HEK293 (cell line): ENCODE measurements around the gene TLNRD1.

Experiments
- CTCF ChIA-PET: fragments of 350-600 bp; formaldehyde crosslinking; extraction: SDS; loops from one replicate; lab custom pipeline; 2021; ENCODE audit warnings: antibody characterized with exemption; lab: Yijun Ruan, JAX
- POLR2A ChIA-PET: fragments of 300-600 bp; formaldehyde crosslinking; extraction: SDS; loops from one replicate; lab custom pipeline; 2020; ENCODE audit warnings: antibody characterized with exemption, inconsistent platforms; lab: Yijun Ruan, JAX
- H3K27ac ChIP-seq: fragments of 200-500 bp; sonication (Bioruptor generic); 2 replicates; pipeline ENCODE4 v1.5.1; 2014; ENCODE audit warnings: low read depth, low read length, control low read depth, inconsistent platforms; ENCODE audit errors: extremely low read depth
- H3K36me3 ChIP-seq, 2 experiments: fragments of 200-500 bp in 1 of 2; sonication (Bioruptor generic) in 1 of 2; 1 replicate in 1 of 2; 2 replicates in 1 of 2; pipeline ENCODE4 v1.5.1; 2014 to 2017; ENCODE audit warnings: inconsistent platforms in 2 of 2, low read length in 2 of 2; ENCODE audit not compliant: control insufficient read depth in 2 of 2, insufficient read depth in 1 of 2
- H3K4me1 ChIP-seq: fragments of 200-500 bp; sonication (Bioruptor generic); 2 replicates; pipeline ENCODE4 v1.5.1; 2014; ENCODE audit warnings: mild to moderate bottlenecking, low read length, inconsistent platforms; ENCODE audit not compliant: control insufficient read depth, insufficient read depth
- H3K4me3 ChIP-seq: 2 replicates; pipeline ENCODE4 v1.5.1; 2011; ENCODE audit warnings: low read depth, mild to moderate bottlenecking, control low read depth, low read length, moderate library complexity
- H3K9me3 ChIP-seq: fragments of 200-500 bp; sonication (Bioruptor generic); 2 replicates; pipeline ENCODE4 v1.5.1; 2014; ENCODE audit warnings: low read depth, low read length, inconsistent platforms; ENCODE audit not compliant: control insufficient read depth, insufficient read depth
- HOXC10 ChIP-seq: sonication (generic); formaldehyde crosslinking; IDR thresholded peaks from 2 replicates; pipeline ENCODE4 v1.8.1; 2023; ENCODE audit warnings: mild to moderate bottlenecking, missing genetic modification reagents
- REST ChIP-seq: fragments of 450-650 bp; formaldehyde crosslinking; IDR thresholded peaks from 2 replicates; pipeline ENCODE4 v1.5.1; 2016; ENCODE audit warnings: missing biosample characterization, missing genetic modification characterization
- YY1 ChIP-seq: fragments of 450-650 bp; formaldehyde crosslinking; IDR thresholded peaks from 2 replicates; pipeline ENCODE4 v1.5.1; 2018; ENCODE audit warnings: missing biosample characterization, missing genetic modification characterization
- ZBTB8A ChIP-seq: fragments of 450-650 bp; formaldehyde crosslinking; IDR thresholded peaks from 2 replicates; pipeline ENCODE4 v1.5.1; 2016; ENCODE audit warnings: missing biosample characterization, missing genetic modification characterization
- ZNF16 ChIP-seq: fragments of 450-650 bp; formaldehyde crosslinking; IDR thresholded peaks from 2 replicates; pipeline ENCODE4 v1.5.1; 2016; ENCODE audit warnings: low read depth, missing biosample characterization, missing genetic modification characterization
- ZNF202 ChIP-seq: fragments of 450-650 bp; formaldehyde crosslinking; IDR thresholded peaks from 2 replicates; pipeline ENCODE4 v1.5.1; 2016; ENCODE audit warnings: missing biosample characterization, missing genetic modification characterization, borderline replicate concordance
- ZNF223 ChIP-seq: fragments of 450-650 bp; formaldehyde crosslinking; IDR thresholded peaks from 2 replicates; pipeline ENCODE4 v1.5.1; 2016; ENCODE audit warnings: missing biosample characterization, missing genetic modification characterization
- ZNF24 ChIP-seq: fragments of 450-650 bp; formaldehyde crosslinking; IDR thresholded peaks from 2 replicates; pipeline ENCODE4 v1.5.1; 2016; ENCODE audit warnings: missing biosample characterization, missing genetic modification characterization
- ZNF266 ChIP-seq: fragments of 450-650 bp; formaldehyde crosslinking; IDR thresholded peaks from 2 replicates; pipeline ENCODE4 v1.5.1; 2016; ENCODE audit warnings: missing biosample characterization, missing genetic modification characterization, low read depth
- ZNF280D ChIP-seq: fragments of 450-650 bp; formaldehyde crosslinking; IDR thresholded peaks from 2 replicates; pipeline ENCODE4 v1.5.1; 2016; ENCODE audit warnings: missing biosample characterization, missing genetic modification characterization
- ZNF292 ChIP-seq: fragments of 450-650 bp; formaldehyde crosslinking; IDR thresholded peaks from 2 replicates; pipeline ENCODE4 v1.5.1; 2016; ENCODE audit warnings: low read depth, missing biosample characterization, missing genetic modification characterization, borderline replicate concordance
- ZNF394 ChIP-seq: fragments of 450-650 bp; formaldehyde crosslinking; IDR thresholded peaks from 2 replicates; pipeline ENCODE4 v1.5.1; 2016; ENCODE audit warnings: missing biosample characterization, missing genetic modification characterization, mild to moderate bottlenecking, moderate library complexity, borderline replicate concordance
- ZNF404 ChIP-seq: fragments of 450-650 bp; formaldehyde crosslinking; IDR thresholded peaks from 2 replicates; pipeline ENCODE4 v1.5.1; 2017; ENCODE audit warnings: missing biosample characterization, missing genetic modification characterization
- ZNF501 ChIP-seq: fragments of 450-650 bp; formaldehyde crosslinking; IDR thresholded peaks from 2 replicates; pipeline ENCODE4 v1.5.1; 2016; ENCODE audit warnings: missing biosample characterization, missing genetic modification characterization
- ZNF510 ChIP-seq: fragments of 450-650 bp; formaldehyde crosslinking; IDR thresholded peaks from 2 replicates; pipeline ENCODE4 v1.5.1; 2018; ENCODE audit warnings: mild to moderate bottlenecking, missing genetic modification characterization, missing biosample characterization; ENCODE audit not compliant: insufficient replicate concordance
- ZNF518A ChIP-seq: fragments of 450-650 bp; formaldehyde crosslinking; conservative IDR thresholded peaks from 2 replicates; pipeline ENCODE4 v1.5.1; 2016; ENCODE audit warnings: low read depth, missing biosample characterization, missing genetic modification characterization
- ZNF529 ChIP-seq: fragments of 450-650 bp; formaldehyde crosslinking; IDR thresholded peaks from 2 replicates; pipeline ENCODE4 v1.5.1; 2017; ENCODE audit warnings: missing genetic modification characterization, missing biosample characterization; ENCODE audit not compliant: insufficient replicate concordance
- ZNF530 ChIP-seq: fragments of 450-650 bp; formaldehyde crosslinking; IDR thresholded peaks from 2 replicates; pipeline ENCODE4 v1.5.1; 2016; ENCODE audit warnings: low read depth, missing biosample characterization, missing genetic modification characterization
- ZNF558 ChIP-seq: fragments of 450-650 bp; formaldehyde crosslinking; IDR thresholded peaks from 2 replicates; pipeline ENCODE4 v1.5.1; 2016; ENCODE audit warnings: missing biosample characterization, missing genetic modification characterization
- ZNF580 ChIP-seq: fragments of 450-650 bp; formaldehyde crosslinking; IDR thresholded peaks from 2 replicates; pipeline ENCODE4 v1.5.1; 2016; ENCODE audit warnings: missing biosample characterization, missing genetic modification characterization
- ZNF623 ChIP-seq: fragments of 450-650 bp; formaldehyde crosslinking; IDR thresholded peaks from 2 replicates; pipeline ENCODE4 v1.5.1; 2016; ENCODE audit warnings: missing biosample characterization, missing genetic modification characterization
- ZNF626 ChIP-seq: fragments of 450-650 bp; sonication (Bioruptor Pico); formaldehyde crosslinking; IDR thresholded peaks from 2 replicates; pipeline ENCODE4 v1.5.1; 2018; ENCODE audit warnings: missing biosample characterization, missing genetic modification characterization, inconsistent platforms
- ZNF629 ChIP-seq: fragments of 450-650 bp; formaldehyde crosslinking; IDR thresholded peaks from 2 replicates; pipeline ENCODE4 v1.5.1; 2017; ENCODE audit warnings: missing biosample characterization, missing genetic modification characterization
- ZNF664 ChIP-seq: fragments of 450-650 bp; formaldehyde crosslinking; IDR thresholded peaks from 2 replicates; pipeline ENCODE4 v1.5.1; 2016; ENCODE audit warnings: missing biosample characterization, missing genetic modification characterization
- ZNF791 ChIP-seq: fragments of 450-650 bp; formaldehyde crosslinking; IDR thresholded peaks from 2 replicates; pipeline ENCODE4 v1.5.1; 2016; ENCODE audit warnings: missing biosample characterization, missing genetic modification characterization
- ZSCAN23 ChIP-seq: fragments of 450-650 bp; formaldehyde crosslinking; IDR thresholded peaks from 2 replicates; pipeline ENCODE4 v1.5.1; 2016; ENCODE audit warnings: missing biosample characterization, missing genetic modification characterization
- ZSCAN30 ChIP-seq: fragments of 450-650 bp; IDR thresholded peaks from 2 replicates; pipeline ENCODE4 v1.5.1; 2018; ENCODE audit warnings: missing biosample characterization, mild to moderate bottlenecking, missing genetic modification characterization, moderate library complexity
- ZXDB ChIP-seq: fragments of 450-650 bp; formaldehyde crosslinking; IDR thresholded peaks from 2 replicates; pipeline ENCODE4 v1.5.1; 2016; ENCODE audit warnings: missing biosample characterization, missing genetic modification characterization

The TLNRD1 gene

GRCh38 chr15:81040757-81041156 is 40.0 kb downstream of the TLNRD1 start:
- no peaks in the 10 kb centered on the region for H3K36me3 ChIP-seq
- CTCF ChIA-PET = interaction anchor here (1.1 kb wide), 1 partner anchor 225 kb away, joined by 3 read pairs; no protein-coding TSS in a partner anchor
- no peak overlapping the region for H3K27ac ChIP-seq
- H3K4me3 ChIP-seq = no peak overlapping the region
- no peaks in the 10 kb centered on the region for H3K9me3 ChIP-seq
- POLR2A ChIA-PET = no interaction called here
- no peaks in the 10 kb centered on the region for H3K4me1 ChIP-seq
- TF ChIP-seq ZNF394 = peak; percentile 85
- peak; percentile 69 for TF ChIP-seq ZXDB
- peak; percentile 46 for TF ChIP-seq ZNF629 (tag by site-specific recombination)
- TF ChIP-seq ZNF580 (tag by site-specific recombination) = no peak
- peak; percentile 91 for TF ChIP-seq ZNF518A (tag by site-specific recombination)
- peak; percentile 46; the same call in 1 of the 2 replicates for TF ChIP-seq ZNF558 (tag by site-specific recombination)
- no peak for TF ChIP-seq ZSCAN23 (tag by site-specific recombination)
- TF ChIP-seq ZNF24 (tag by site-specific recombination) = no peak
- TF ChIP-seq ZNF16 (tag by site-specific recombination) = no peak
- no peak for TF ChIP-seq ZNF280D (tag by site-specific recombination)
- TF ChIP-seq ZNF292 = 0 out of 2 replicates have a peak, but pooled peaks have one; percentile 54
- TF ChIP-seq ZNF266 (tag by site-specific recombination) = peak; percentile 67
- peak; percentile 71 for TF ChIP-seq ZNF623 (tag by site-specific recombination)
- TF ChIP-seq ZNF626 = no peak
- TF ChIP-seq ZNF791 (tag by site-specific recombination) = 0 out of 2 replicates have a peak, but pooled peaks have one; percentile 14
- peak; percentile 67; the same call in 1 of the 2 replicates for TF ChIP-seq ZNF404 (tag by site-specific recombination)
- no peak for TF ChIP-seq ZSCAN30 (tag by site-specific recombination)
- TF ChIP-seq ZNF510 (tag by site-specific recombination) = peak; percentile 49
- no peak for TF ChIP-seq HOXC10
- TF ChIP-seq ZNF501 (tag by site-specific recombination) = no peak
- peak; percentile 56; the same call in 1 of the 2 replicates for TF ChIP-seq ZNF223 (tag by site-specific recombination)
- peak; percentile 37 for TF ChIP-seq ZNF529
- TF ChIP-seq REST (tag by site-specific recombination) = peak; percentile 47; the same call in 1 of the 2 replicates
- TF ChIP-seq ZNF664 (tag by site-specific recombination) = peak; percentile 59
- peak; percentile 91 for TF ChIP-seq ZNF202 (tag by site-specific recombination)
- peak; percentile 69 for TF ChIP-seq ZBTB8A
- TF ChIP-seq YY1 (tag by site-specific recombination) = no peak
- 0 out of 2 replicates have a peak, but pooled peaks have one; percentile 37 for TF ChIP-seq ZNF530 (tag by site-specific recombination)
